ENCODE results near the gene OR2D3.

DNA sequence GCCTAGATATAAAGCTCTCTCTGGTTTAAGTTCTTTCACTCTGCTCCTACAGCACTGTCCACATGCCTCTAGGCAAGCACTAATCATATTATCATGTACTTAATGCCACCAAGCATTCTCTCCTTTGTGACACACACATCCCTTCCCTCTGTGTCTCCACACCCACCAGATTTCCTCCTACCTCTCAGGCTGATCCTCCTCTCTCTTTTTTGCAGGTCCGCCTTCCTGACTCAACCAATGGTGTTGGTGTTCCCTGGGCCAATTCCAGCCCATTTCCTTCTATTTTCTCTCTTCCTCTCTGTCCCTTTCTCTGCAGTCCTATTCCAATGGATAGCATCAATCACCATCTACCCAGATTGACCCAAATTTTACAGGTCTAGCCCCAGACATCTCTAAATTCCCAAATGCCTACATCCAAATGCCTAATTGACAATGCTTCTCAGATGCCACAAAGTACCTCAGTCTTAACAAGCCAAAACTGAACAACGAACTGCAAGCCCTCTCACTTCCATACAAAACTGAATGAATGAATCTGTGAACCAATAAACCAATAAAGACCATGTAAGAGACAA is 4.9 kb downstream of the OR2D3 start:
- TF ChIP-seq, protein P1, sequence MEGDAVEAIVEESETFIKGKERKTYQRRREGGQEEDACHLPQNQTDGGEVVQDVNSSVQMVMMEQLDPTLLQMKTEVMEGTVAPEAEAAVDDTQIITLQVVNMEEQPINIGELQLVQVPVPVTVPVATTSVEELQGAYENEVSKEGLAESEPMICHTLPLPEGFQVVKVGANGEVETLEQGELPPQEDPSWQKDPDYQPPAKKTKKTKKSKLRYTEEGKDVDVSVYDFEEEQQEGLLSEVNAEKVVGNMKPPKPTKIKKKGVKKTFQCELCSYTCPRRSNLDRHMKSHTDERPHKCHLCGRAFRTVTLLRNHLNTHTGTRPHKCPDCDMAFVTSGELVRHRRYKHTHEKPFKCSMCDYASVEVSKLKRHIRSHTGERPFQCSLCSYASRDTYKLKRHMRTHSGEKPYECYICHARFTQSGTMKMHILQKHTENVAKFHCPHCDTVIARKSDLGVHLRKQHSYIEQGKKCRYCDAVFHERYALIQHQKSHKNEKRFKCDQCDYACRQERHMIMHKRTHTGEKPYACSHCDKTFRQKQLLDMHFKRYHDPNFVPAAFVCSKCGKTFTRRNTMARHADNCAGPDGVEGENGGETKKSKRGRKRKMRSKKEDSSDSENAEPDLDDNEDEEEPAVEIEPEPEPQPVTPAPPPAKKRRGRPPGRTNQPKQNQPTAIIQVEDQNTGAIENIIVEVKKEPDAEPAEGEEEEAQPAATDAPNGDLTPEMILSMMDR (IDR thresholded peaks at IDR 0.05): no peak
- no peak for TF ChIP-seq POLR2A (IDR thresholded peaks at IDR 0.05)

All from esophagus squamous epithelium (tissue), 4 donors.